Endothelial cell of umbilical vein (primary cell): ENCODE data around the gene STOML1.

ENCODE experiments used
- CTCF ChIP-seq, 2 donors: IDR thresholded peaks; 1 replicate in 1 of 2; 2 replicates in 1 of 2; pipeline ENCODE4 v1.5.1; 2011; ENCODE audit warnings: low read length in 2 of 2, mild to moderate bottlenecking in 2 of 2, moderate library complexity in 2 of 2, control low read depth in 1 of 2, inconsistent platforms in 1 of 2, low read depth in 1 of 2; ENCODE audit not compliant: insufficient read depth in 1 of 2; ENCODE audit errors: extremely low read depth in 1 of 2
- EZH2 ChIP-seq: IDR thresholded peaks from 2 replicates; pipeline ENCODE4 v1.6.1; 2012; ENCODE audit warnings: borderline replicate concordance, low read depth, mild to moderate bottlenecking, moderate library complexity, low read length, inconsistent platforms; ENCODE audit not compliant: severe bottlenecking
- JUN ChIP-seq: IDR thresholded peaks from 2 replicates; pipeline ENCODE4 v1.6.1; 2011; ENCODE audit warnings: borderline replicate concordance, low read depth; ENCODE audit not compliant: insufficient read length, insufficient read depth
- MAX ChIP-seq: IDR thresholded peaks from 2 replicates; pipeline ENCODE4 v1.6.1; 2011; ENCODE audit not compliant: insufficient read depth, insufficient read length
- MYC ChIP-seq: IDR thresholded peaks from one replicate; pipeline ENCODE4 v1.6.1; 2011; ENCODE audit warnings: mild to moderate bottlenecking, low read depth, low read length
- POLR2A ChIP-seq: IDR thresholded peaks from 2 replicates; pipeline ENCODE4 v1.6.1; 2012; ENCODE audit warnings: low read depth, mild to moderate bottlenecking, control low read depth, low read length
- POLR2AphosphoS5 ChIP-seq: IDR thresholded peaks from 2 replicates; pipeline ENCODE4 v1.6.1; 2012; ENCODE audit warnings: low read depth, mild to moderate bottlenecking, control low read depth, low read length, moderate library complexity; ENCODE audit not compliant: insufficient read depth

GRCh38 chr15:73991260-73991659, 835 bp downstream of the STOML1 start:
- TF ChIP-seq JUN (no peak), EZH2 (no peak), CTCF (IDR thresholded peaks at IDR 0.05; ENCODE audit: extremely low read depth in 1 of 2, insufficient read depth in 1 of 2, low read depth in 1 of 2, low read length in 2 of 2) (no peak), POLR2AphosphoS5 (peak; percentile 25), MAX (no peak), POLR2A (peak; percentile 45), MYC (no peak)
